ENCODE results near the gene FAF1. TPM values are rescaled to one million over a fixed set of nuclear protein-coding genes. Genes with fewer than 3 reads are reported as not detected.

The FAF1 gene
- total and polyA plus RNA-seq, 2 donors (not counting 1 experiment from before 2014, with no cell fraction given): 39.6 to 40.0 TPM

DNA sequence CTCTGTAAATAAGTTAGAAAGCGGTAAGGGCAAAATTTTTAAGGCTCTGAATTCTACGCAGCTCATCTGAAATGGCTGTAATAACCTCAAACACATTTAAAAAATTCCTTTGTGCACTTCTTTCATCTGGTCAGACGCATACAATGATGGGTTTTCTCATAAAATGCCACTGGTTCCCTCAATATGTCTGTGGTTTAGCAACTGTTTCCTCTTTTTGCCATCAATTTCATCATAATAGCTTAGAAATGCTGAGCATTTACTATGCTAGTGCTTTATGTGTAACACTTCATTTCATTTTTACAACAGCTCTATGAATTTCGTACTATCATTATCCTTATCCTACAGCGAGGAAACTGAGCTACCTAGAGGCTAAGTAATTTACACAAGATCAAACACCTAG lies 501.6 kb downstream of the FAF1 start:
- Histone ChIP-seq H3K4me2 (ENCODE audit: extremely low read depth, insufficient read depth, low read length) (no peak overlapping the region), H3K9me3 (ENCODE audit: control insufficient read depth, insufficient read depth, low read depth, low read length) (no peaks in the 10 kb centered on the region), H3K27me3 (ENCODE audit: control insufficient read depth, insufficient read depth, low read length) (no peaks in the 10 kb centered on the region), H3K79me2 (ENCODE audit: control insufficient read depth, insufficient read depth, low read length) (no peaks in the 10 kb centered on the region), H4K20me1 (ENCODE audit: control insufficient read depth, extremely low read depth, insufficient read depth, low read length) (no peaks in the 10 kb centered on the region), H2AFZ (ENCODE audit: low read length) (no peak overlapping the region), H3K4me1 (ENCODE audit: control insufficient read depth, extremely low read depth, insufficient read depth, low read length) (no peaks in the 10 kb centered on the region), H3K4me3 (replicated peaks in 1 of 4; ENCODE audit: control extremely low read depth in 1 of 4, insufficient read depth in 1 of 4, low read depth in 3 of 4, low read length in 4 of 4) (no peak overlapping the region), H3K9ac (ENCODE audit: insufficient read depth, low read length) (no peak overlapping the region), H3K27ac (ENCODE audit: insufficient read depth, low read length) (no peak overlapping the region), H3K36me3 (ENCODE audit: control insufficient read depth, insufficient read depth, low read length) (no peaks in the 10 kb centered on the region)
- peak in 1 of 2 donors; percentile 9 for DNase-seq (ENCODE audit: low read depth in 2 of 2)
- TF ChIP-seq EZH2 (IDR thresholded peaks at IDR 0.05; ENCODE audit: low read length, missing control alignments): no peak
- TF ChIP-seq, protein P1, sequence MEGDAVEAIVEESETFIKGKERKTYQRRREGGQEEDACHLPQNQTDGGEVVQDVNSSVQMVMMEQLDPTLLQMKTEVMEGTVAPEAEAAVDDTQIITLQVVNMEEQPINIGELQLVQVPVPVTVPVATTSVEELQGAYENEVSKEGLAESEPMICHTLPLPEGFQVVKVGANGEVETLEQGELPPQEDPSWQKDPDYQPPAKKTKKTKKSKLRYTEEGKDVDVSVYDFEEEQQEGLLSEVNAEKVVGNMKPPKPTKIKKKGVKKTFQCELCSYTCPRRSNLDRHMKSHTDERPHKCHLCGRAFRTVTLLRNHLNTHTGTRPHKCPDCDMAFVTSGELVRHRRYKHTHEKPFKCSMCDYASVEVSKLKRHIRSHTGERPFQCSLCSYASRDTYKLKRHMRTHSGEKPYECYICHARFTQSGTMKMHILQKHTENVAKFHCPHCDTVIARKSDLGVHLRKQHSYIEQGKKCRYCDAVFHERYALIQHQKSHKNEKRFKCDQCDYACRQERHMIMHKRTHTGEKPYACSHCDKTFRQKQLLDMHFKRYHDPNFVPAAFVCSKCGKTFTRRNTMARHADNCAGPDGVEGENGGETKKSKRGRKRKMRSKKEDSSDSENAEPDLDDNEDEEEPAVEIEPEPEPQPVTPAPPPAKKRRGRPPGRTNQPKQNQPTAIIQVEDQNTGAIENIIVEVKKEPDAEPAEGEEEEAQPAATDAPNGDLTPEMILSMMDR (conservative IDR thresholded peaks at IDR 0.05 in 1 of 2, IDR thresholded peaks at IDR 0.05 in 1 of 2; ENCODE audit: low read depth in 1 of 2, low read length in 2 of 2): no peak

DNA sequence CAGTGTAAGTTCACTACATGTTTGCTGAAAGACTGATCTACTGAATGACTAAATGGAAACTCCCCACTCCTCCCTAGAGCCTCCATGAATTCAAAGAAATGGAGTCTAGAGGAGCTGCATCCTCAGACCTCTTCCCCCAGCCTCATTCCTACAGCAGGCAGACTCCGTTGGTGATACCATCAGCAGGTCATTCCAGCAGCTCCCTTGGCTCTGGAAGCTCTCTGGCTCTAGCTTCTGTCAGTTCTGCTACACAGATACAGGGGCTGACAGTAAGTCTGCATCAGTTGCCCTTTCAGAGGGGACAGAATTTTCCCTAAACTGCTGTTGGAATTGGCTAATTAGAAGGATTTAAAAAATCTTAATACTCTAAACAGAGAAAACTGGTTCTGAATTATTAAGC lies 505.2 kb downstream of the FAF1 start:
- Histone ChIP-seq H3K27ac (ENCODE audit: insufficient read depth, low read length) (no peak overlapping the region), H4K20me1 (ENCODE audit: control insufficient read depth, extremely low read depth, insufficient read depth, low read length) (no peaks in the 10 kb centered on the region), H3K36me3 (ENCODE audit: control insufficient read depth, insufficient read depth, low read length) (no peaks in the 10 kb centered on the region), H2AFZ (ENCODE audit: low read length) (no peak overlapping the region), H3K9ac (ENCODE audit: insufficient read depth, low read length) (no peak overlapping the region), H3K4me1 (ENCODE audit: control insufficient read depth, extremely low read depth, insufficient read depth, low read length) (no peaks in the 10 kb centered on the region), H3K4me3 (replicated peaks in 1 of 4; ENCODE audit: control extremely low read depth in 1 of 4, insufficient read depth in 1 of 4, low read depth in 3 of 4, low read length in 4 of 4) (no peak overlapping the region), H3K79me2 (ENCODE audit: control insufficient read depth, insufficient read depth, low read length) (no peaks in the 10 kb centered on the region), H3K9me3 (ENCODE audit: control insufficient read depth, insufficient read depth, low read depth, low read length) (no peaks in the 10 kb centered on the region), H3K4me2 (ENCODE audit: extremely low read depth, insufficient read depth, low read length) (no peak overlapping the region), H3K27me3 (ENCODE audit: control insufficient read depth, insufficient read depth, low read length) (no peaks in the 10 kb centered on the region)
- no peak for DNase-seq (ENCODE audit: low read depth in 2 of 2)
- no peak for TF ChIP-seq EZH2 (IDR thresholded peaks at IDR 0.05; ENCODE audit: low read length, missing control alignments)
- TF ChIP-seq, protein P1 (conservative IDR thresholded peaks at IDR 0.05 in 1 of 2, IDR thresholded peaks at IDR 0.05 in 1 of 2; ENCODE audit: low read depth in 1 of 2, low read length in 2 of 2): no peak

DNA sequence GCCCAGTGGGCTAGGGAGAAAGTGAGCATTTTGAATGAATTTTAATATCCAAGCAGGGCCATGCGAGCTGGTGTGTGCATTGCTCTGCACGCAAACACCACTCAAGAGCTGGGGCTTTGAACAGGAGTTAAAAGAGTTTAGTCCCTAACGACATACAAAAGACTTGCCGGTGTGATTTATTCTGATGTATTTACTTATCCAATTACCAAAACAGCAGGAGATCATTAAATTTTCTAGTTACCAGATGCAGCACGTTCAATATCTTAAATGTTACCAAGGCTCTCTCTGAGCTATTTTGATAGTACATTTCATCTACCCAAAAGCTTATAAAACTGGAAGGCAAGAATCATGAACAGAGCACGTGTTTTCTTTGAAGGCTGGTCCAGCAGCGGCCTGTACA lies 506.8 kb downstream of the FAF1 start:
- Histone ChIP-seq H3K9me3 (ENCODE audit: control insufficient read depth, insufficient read depth, low read depth, low read length) (no peaks in the 10 kb centered on the region), H3K4me3 (replicated peaks in 1 of 4; ENCODE audit: control extremely low read depth in 1 of 4, insufficient read depth in 1 of 4, low read depth in 3 of 4, low read length in 4 of 4) (no peak overlapping the region), H4K20me1 (ENCODE audit: control insufficient read depth, extremely low read depth, insufficient read depth, low read length) (no peaks in the 10 kb centered on the region), H3K4me2 (ENCODE audit: extremely low read depth, insufficient read depth, low read length) (no peak overlapping the region), H2AFZ (ENCODE audit: low read length) (no peak overlapping the region), H3K27ac (ENCODE audit: insufficient read depth, low read length) (no peak overlapping the region), H3K27me3 (ENCODE audit: control insufficient read depth, insufficient read depth, low read length) (no peaks in the 10 kb centered on the region), H3K36me3 (ENCODE audit: control insufficient read depth, insufficient read depth, low read length) (no peaks in the 10 kb centered on the region), H3K79me2 (ENCODE audit: control insufficient read depth, insufficient read depth, low read length) (no peaks in the 10 kb centered on the region), H3K9ac (ENCODE audit: insufficient read depth, low read length) (no peak overlapping the region), H3K4me1 (ENCODE audit: control insufficient read depth, extremely low read depth, insufficient read depth, low read length) (no peaks in the 10 kb centered on the region)
- no peak for DNase-seq (ENCODE audit: low read depth in 2 of 2)
- no peak for TF ChIP-seq EZH2 (IDR thresholded peaks at IDR 0.05; ENCODE audit: low read length, missing control alignments)
- TF ChIP-seq, protein P1 (conservative IDR thresholded peaks at IDR 0.05 in 1 of 2, IDR thresholded peaks at IDR 0.05 in 1 of 2; ENCODE audit: low read depth in 1 of 2, low read length in 2 of 2): no peak
